Fibroblast of the aortic adventitia (primary cell): ENCODE data around the gene NDUFB2. TPM values are rescaled to one million over a fixed set of nuclear protein-coding genes. Genes with fewer than 3 reads are reported as not detected.
"Not testable (repeated sequence)": the region's sequence is repeated elsewhere in the genome, so short reads cannot be mapped to it uniquely, and the experiment has no call there.

Experiments
- DNase-seq: peaks from one replicate; pipeline ENCODE4 v3.0.0-alpha.2; 2010; ENCODE audit warnings: low read depth
- H3K4me3 ChIP-seq: 2 replicates; pipeline ENCODE4 v1.5.1; 2011; ENCODE audit warnings: low read depth, mild to moderate bottlenecking, control low read depth, low read length, moderate library complexity
- CTCF ChIP-seq: IDR thresholded peaks from 2 replicates; pipeline ENCODE4 v1.5.1; 2011; ENCODE audit warnings: mild to moderate bottlenecking, low read length, control low read depth, inconsistent platforms; ENCODE audit not compliant: insufficient read depth
- total RNA-seq: library from RNA; depleted of rRNA; stranded (reverse); fragments of >200 nt; gene quantifications from 2 replicates; pipeline ENCODE4 v1.2.3, GENCODE V29; 2012; ENCODE audit warnings: low replicate concordance

The NDUFB2 gene
- total RNA-seq, 1 donor = 161 TPM

- no peak overlapping the region for H3K4me3 ChIP-seq
- no peak for TF ChIP-seq CTCF
Observed at GRCh38 chr7:140723574-140723973, 27.1 kb downstream of the NDUFB2 start.

GRCh38 chr7:140724706-140725105, 28.2 kb downstream of the NDUFB2 start:
- no peak overlapping the region for H3K4me3 ChIP-seq
- TF ChIP-seq CTCF = no peak
- DNase-seq = no peak

More at GRCh38 chr7:140723574-140723973, 27.1 kb downstream of the NDUFB2 start:
- no peak for DNase-seq

- peak; percentile 29 for TF ChIP-seq CTCF
- peak; percentile 29 for DNase-seq
Observed at GRCh38 chr7:140726281-140726680, 29.8 kb downstream of the NDUFB2 start.

GRCh38 chr7:140732416-140732815, 35.9 kb downstream of the NDUFB2 start:
- TF ChIP-seq CTCF = no peak
- no peak for DNase-seq
- H3K4me3 ChIP-seq = no peak overlapping the region

More at GRCh38 chr7:140726281-140726680, 29.8 kb downstream of the NDUFB2 start:
- no peak overlapping the region for H3K4me3 ChIP-seq

- no peak for DNase-seq
- H3K4me3 ChIP-seq = no peak overlapping the region
- no peak for TF ChIP-seq CTCF
Observed at GRCh38 chr7:140734096-140734495, 37.6 kb downstream of the NDUFB2 start.

- no peak overlapping the region for H3K4me3 ChIP-seq
- no peak for DNase-seq
- no peak for TF ChIP-seq CTCF
Observed at GRCh38 chr7:140734729-140735128, 38.2 kb downstream of the NDUFB2 start.

- no peak for TF ChIP-seq CTCF
- DNase-seq = no peak
- H3K4me3 ChIP-seq = no peak overlapping the region
Observed at GRCh38 chr7:140738280-140738679, 41.8 kb downstream of the NDUFB2 start.

GRCh38 chr7:140743255-140743654, 46.7 kb downstream of the NDUFB2 start:
- H3K4me3 ChIP-seq, DNase-seq: not testable (repeated sequence)
